Measurements from ENCODE around the gene SCN5A. TPM values are rescaled to one million over a fixed set of nuclear protein-coding genes. Genes with fewer than 3 reads are reported as not detected.

SCN5A gene
- total and polyA plus RNA-seq, 2 of the 13 experiments (the other 11 are each of a cell fraction or from before 2014, with no cell fraction given) = 0.22 TPM; not detected in 1

DNA sequence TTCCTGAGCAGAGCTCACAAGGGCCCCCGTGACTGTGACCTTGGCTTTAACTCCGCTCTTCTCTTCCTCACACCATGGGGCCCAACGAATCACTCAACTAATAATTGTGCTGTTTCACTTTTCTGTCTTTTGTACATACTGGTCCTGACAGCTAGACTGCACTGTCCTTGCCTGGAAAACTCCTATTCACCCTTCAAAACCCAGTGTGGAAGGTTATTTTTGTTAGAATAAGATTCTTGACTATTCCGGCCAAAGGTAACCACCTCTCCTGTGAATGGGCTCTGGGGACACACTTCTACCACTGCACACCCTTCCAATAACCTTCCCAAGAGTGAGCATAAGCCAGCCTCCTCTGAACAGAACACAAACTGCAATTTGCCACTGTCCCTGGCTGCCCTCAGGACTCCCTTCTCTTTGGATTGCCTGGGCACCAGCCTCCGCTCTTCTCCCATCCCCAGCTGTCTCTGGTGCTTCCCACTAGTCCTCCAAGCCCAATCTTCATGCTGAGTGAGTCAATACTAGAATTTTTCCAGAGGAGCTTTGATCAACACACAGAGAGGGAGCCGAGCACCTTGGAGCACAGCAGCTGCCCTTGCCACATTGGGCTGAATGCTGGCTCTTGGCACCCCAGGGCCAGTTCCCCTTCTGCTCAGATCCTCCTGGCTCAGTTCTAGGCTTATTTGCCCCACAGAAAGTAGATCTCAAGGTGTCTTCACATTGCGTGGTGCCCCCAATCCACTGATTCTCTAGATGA lies 2.1 kb downstream of the SCN5A start:
- Histone ChIP-seq H4K20me1 (ENCODE audit: insufficient read depth, low read length) (no peaks in the 10 kb centered on the region), H3K4me3 (replicated peaks in 1 of 3; ENCODE audit: insufficient read depth in 1 of 3, low read depth in 2 of 3, low read length in 3 of 3) (no peak overlapping the region), H3K27ac (ENCODE audit: extremely low read length, insufficient read depth, low read length) (no peak overlapping the region), H2AFZ (ENCODE audit: low read length) (no peak overlapping the region), H3K79me2 (ENCODE audit: insufficient read depth, low read length) (no peaks in the 10 kb centered on the region), H3K9me3 (ENCODE audit: low read length) (no peaks in the 10 kb centered on the region), H3K27me3 (ENCODE audit: control insufficient read depth in 1 of 2, insufficient read depth in 2 of 2, low read length in 2 of 2) (peaks cover 10 to 67% of the 10 kb centered on the region in 2 experiments), H3K4me2 (ENCODE audit: low read depth, low read length) (no peak overlapping the region), H3K9ac (ENCODE audit: insufficient read depth, low read depth, low read length) (no peak overlapping the region), H3K36me3 (replicated peaks in 1 of 2; ENCODE audit: control insufficient read depth in 1 of 2, insufficient read depth in 2 of 2, low read length in 2 of 2) (no peaks in the 10 kb centered on the region), H3K4me1 (ENCODE audit: insufficient read depth, low read length) (peaks cover 13% of the 10 kb centered on the region)
- CTCF ChIA-PET (ENCODE audit: low intra/inter-chr PET ratio, low total read pairs) = interaction anchor here (1.2 to 1.4 kb wide), 3 partner anchors 8 to 352 kb away, joined by 4 read pairs; no protein-coding TSS in a partner anchor
- intact Hi-C loops (cut with micrococcal nuclease; ENCODE audit: unreplicated experiment) (loop anchor here (2.0 to 5.0 kb wide), 3 partner anchors 180 to 353 kb away; no protein-coding TSS in a partner anchor), in situ Hi-C loops (cut with HindIII; ENCODE audit: extremely low pct_ligation_motif_present, low pct_unique_long_range_greater_than_20kb) (loop anchor here (5.0 to 10.0 kb wide), 2 partner anchors 115 to 197 kb away; no protein-coding TSS in a partner anchor)
- ATAC-seq (no peak), DNase-seq (ENCODE audit: low spot score) (no peak), FAIRE-seq (no peak)
- WGBS (ENCODE audit: low lambda C conversion rate) = 32% methylated on average over 7 of the region's 7 CpGs
- TF ChIP-seq ZNF441 (CRISPR knock-in tag; IDR thresholded peaks at IDR 0.05; ENCODE audit: borderline replicate concordance) = no peak
- no peak for TF ChIP-seq IRF2 (CRISPR knock-in tag; IDR thresholded peaks at IDR 0.05)
- TF ChIP-seq, protein P1, sequence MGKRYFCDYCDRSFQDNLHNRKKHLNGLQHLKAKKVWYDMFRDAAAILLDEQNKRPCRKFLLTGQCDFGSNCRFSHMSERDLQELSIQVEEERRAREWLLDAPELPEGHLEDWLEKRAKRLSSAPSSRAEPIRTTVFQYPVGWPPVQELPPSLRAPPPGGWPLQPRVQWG (CRISPR knock-in tag; IDR thresholded peaks at IDR 0.05; ENCODE audit: borderline replicate concordance, low read depth) = no peak
- no peak for TF ChIP-seq DNMT3B (CRISPR knock-in tag; conservative IDR thresholded peaks at IDR 0.05)
- TF ChIP-seq RCOR2 (CRISPR knock-in tag; IDR thresholded peaks at IDR 0.05) = no peak
- no peak for TF ChIP-seq ZNF124 (CRISPR knock-in tag; IDR thresholded peaks at IDR 0.05)
- no peak for TF ChIP-seq ZNF780A (CRISPR knock-in tag; IDR thresholded peaks at IDR 0.05)
- TF ChIP-seq RBM39 (IDR thresholded peaks at IDR 0.05; ENCODE audit: low read depth, low read length, poor library complexity, severe bottlenecking) = no peak
- TF ChIP-seq RFXAP (CRISPR knock-in tag; IDR thresholded peaks at IDR 0.05; ENCODE audit: borderline replicate concordance) = no peak
- no peak for TF ChIP-seq PRDM10 (CRISPR knock-in tag; IDR thresholded peaks at IDR 0.05; ENCODE audit: low read depth)
- TF ChIP-seq SMARCE1 (IDR thresholded peaks at IDR 0.05; ENCODE audit: borderline replicate concordance) = no peak
- TF ChIP-seq KAT8 (CRISPR knock-in tag; IDR thresholded peaks at IDR 0.05) = no peak
- POLR2A ChIA-PET = no interaction called here
- no TSS peak for BruUV-seq (replicated peaks)
